Activated T-cell treated with anti-CD3 and anti-CD28 coated beads, Interleukin-2, amount 50 U/mL, for 4 hours (primary cell): ENCODE measurements around the gene KATNB1. TPM values are rescaled to one million over a fixed set of nuclear protein-coding genes. Genes with fewer than 3 reads are reported as not detected.
"Not testable (repeated sequence)": the region's sequence is repeated elsewhere in the genome, so short reads cannot be mapped to it uniquely, and the experiment has no call there.

Source experiments
- ATAC-seq, 2 donors: fragments of 200-7000 bp; cut with Tn5 transposase; one replicate each; pipeline ENCODE4 v1.10.0; 2021
- DNase-seq: peaks from one replicate; pipeline ENCODE4 v3.0.0-alpha.2; 2020
- H3K27me3 Mint-ChIP-seq: one replicate; pipeline ENCODE4 v1.8.0; 2021; ENCODE audit warnings: low read depth, mixed read lengths
- H3K36me3 Mint-ChIP-seq: one replicate; pipeline ENCODE4 v1.8.0; 2022; ENCODE audit warnings: mixed read lengths; ENCODE audit not compliant: insufficient read depth
- H3K4me1 Mint-ChIP-seq: one replicate; pipeline ENCODE4 v1.8.0; 2021; ENCODE audit warnings: low read depth, mixed read lengths
- H3K4me3 Mint-ChIP-seq: one replicate; pipeline ENCODE4 v1.8.0; 2021; ENCODE audit warnings: mild to moderate bottlenecking, moderate library complexity, mixed read lengths
- H3K9me3 Mint-ChIP-seq: one replicate; pipeline ENCODE4 v1.8.0; 2021; ENCODE audit warnings: mixed read lengths
- total RNA-seq, 3 donors: library from RNA; stranded (reverse); gene quantifications; one replicate each; pipeline ENCODE4 v1.2.1, GENCODE V29; 2021

KATNB1 gene
- total RNA-seq, 3 donors from 2014 or later: 47.9 to 56.1 (median 55.5) TPM

DNA sequence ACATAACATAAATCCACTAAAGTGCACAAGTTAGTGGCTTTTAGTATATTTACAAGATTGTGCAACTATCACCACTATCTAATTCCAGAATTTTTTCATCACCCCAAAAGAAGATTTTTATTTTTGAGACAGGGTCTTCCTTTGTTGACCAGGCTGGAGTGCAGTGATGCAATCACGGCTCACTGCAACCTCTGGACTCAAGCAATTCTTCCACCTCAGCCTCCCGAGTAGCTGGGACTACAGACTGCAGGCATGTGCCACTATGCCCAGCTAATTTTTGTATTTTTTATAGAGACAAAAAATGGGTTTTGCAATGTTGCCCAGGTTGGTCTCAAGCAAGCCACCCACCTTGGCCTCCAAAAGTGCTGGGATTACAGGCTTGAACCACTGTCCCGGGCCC, 25.9 kb upstream of the KATNB1 start:
- no peak for DNase-seq
- Mint-ChIP-seq H3K4me3 (no peak overlapping the region), H3K36me3 (no peaks in the 10 kb centered on the region), H3K9me3 (no peaks in the 10 kb centered on the region), H3K4me1 (no peaks in the 10 kb centered on the region), H3K27me3 (peaks cover 16% of the 10 kb centered on the region)
- ATAC-seq: no peak

DNA sequence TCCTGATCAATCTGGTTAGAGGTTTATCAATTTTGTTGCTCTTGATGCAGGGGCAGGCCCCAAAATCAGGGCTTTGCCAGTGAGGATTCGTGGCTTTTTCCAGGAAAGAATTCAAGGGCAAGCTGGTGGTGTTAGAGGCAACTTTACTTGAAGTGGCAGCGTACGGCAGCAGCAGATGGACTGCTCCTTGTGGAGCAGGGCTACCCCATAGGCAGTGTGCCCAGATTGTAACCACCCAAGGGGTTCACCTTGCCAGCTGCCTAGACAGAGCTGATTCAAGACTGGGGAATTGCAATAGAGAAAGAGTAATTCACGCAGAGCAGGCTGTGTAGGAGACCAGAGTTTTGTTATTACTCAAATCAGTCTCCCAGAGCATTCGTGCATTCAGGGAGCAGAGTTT, 24.2 kb upstream of the KATNB1 start:
- peaks cover 18% of the 10 kb centered on the region for H3K27me3 Mint-ChIP-seq
- H3K4me1 Mint-ChIP-seq: no peaks in the 10 kb centered on the region
- DNase-seq: no peak
- no peak for ATAC-seq
- no peaks in the 10 kb centered on the region for H3K36me3 Mint-ChIP-seq
- no peak overlapping the region for H3K4me3 Mint-ChIP-seq
- H3K9me3 Mint-ChIP-seq: no peaks in the 10 kb centered on the region

DNA sequence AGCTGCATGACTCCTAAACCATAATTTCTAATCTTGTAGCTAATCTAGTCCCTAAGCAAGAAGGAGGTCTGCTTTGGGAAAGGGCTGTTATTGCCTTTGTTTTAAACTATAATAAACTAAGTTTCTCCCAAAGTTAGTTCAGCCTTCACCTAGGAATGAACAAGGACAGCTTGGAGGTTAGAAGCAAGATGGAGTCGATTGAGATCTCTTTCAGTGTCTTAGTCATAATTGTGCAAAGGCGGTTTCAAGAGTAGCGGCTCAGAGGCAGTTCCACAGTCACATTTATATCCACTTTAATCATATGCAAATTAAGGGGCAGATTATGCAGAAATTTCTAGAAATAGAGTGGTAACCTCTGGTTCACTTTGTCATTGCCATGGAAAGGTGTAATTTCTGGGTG, 23.6 kb upstream of the KATNB1 start:
- H3K9me3 Mint-ChIP-seq: no peaks in the 10 kb centered on the region
- H3K4me1 Mint-ChIP-seq: no peaks in the 10 kb centered on the region
- H3K27me3 Mint-ChIP-seq: peaks cover 18% of the 10 kb centered on the region
- peak in 1 of 2 donors; percentile 30 for ATAC-seq
- H3K4me3 Mint-ChIP-seq: no peak overlapping the region
- no peaks in the 10 kb centered on the region for H3K36me3 Mint-ChIP-seq
- DNase-seq: no peak

DNA sequence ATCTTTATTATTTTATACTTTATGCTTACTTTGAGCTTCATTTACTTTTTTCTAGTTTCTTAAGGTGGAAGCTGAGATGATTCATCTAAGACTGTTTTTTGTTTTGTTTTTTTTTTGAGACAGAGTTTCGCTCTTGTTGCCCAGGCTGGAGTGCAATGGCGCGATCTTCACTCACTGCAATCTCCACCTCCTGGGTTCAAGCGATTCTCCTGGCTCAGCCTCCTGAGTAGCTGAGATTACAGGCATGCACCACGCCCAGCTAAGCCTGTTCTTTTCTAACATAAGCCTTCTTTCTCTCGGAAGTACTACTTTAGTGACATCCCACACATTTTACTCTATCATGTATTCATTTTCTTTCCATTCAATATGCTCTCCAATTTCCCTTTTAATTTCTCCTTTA, 23.0 kb upstream of the KATNB1 start:
- not testable (repeated sequence) for H3K36me3 Mint-ChIP-seq, H3K9me3 Mint-ChIP-seq

DNA sequence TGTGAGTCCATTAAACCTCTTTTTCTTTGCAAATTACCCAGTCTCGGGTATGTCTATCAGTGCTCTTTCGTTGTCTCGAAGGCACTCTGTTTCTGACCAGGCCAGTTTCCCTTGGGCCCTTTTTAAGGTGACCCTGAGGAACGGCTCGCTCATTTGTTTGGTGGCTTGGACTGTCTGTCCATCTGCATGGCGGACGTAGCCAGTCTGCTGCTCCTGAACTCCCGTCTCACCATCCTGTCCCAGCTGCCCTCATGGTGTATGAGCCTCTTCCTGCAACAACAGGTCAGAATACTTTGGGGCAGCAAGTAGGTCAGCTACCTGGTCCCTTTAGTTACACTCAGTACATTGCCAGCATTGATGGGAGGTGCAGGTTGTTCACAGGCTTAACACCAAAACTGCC, 22.0 kb upstream of the KATNB1 start:
- peaks cover 16% of the 10 kb centered on the region for H3K27me3 Mint-ChIP-seq
- no peak overlapping the region for H3K4me3 Mint-ChIP-seq
- no peak for DNase-seq
- no peaks in the 10 kb centered on the region for H3K9me3 Mint-ChIP-seq
- no peak for ATAC-seq
- no peaks in the 10 kb centered on the region for H3K4me1 Mint-ChIP-seq
- H3K36me3 Mint-ChIP-seq: no peaks in the 10 kb centered on the region

More for the DNA sequence above, 23.0 kb upstream of the KATNB1 start:
- H3K4me1 Mint-ChIP-seq, DNase-seq, ATAC-seq, H3K4me3 Mint-ChIP-seq: not testable (repeated sequence)
- peaks cover 18% of the 10 kb centered on the region for H3K27me3 Mint-ChIP-seq

DNA sequence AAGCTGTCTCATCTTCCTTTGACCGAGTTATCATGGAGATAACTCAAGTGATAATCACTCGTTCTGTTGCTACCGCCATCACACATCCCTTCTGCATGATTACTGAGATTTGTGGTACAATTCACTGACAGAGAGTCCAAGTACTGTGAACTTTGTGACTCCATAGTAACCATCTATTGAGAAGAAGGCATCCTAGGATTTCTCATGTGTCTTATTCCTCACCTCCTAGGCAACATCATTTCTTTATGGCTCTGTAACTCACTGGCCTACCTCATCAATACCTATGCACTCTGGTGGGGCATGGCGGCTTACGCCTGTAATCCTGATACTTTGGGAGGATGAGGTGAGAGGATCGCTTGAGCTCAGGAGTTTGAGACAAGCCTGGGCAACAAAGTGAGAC, 21.5 kb upstream of the KATNB1 start:
- DNase-seq (no peak), ATAC-seq (no peak)
- no peak overlapping the region for H3K4me3 Mint-ChIP-seq
- H3K36me3 Mint-ChIP-seq: no peaks in the 10 kb centered on the region
- H3K9me3 Mint-ChIP-seq: no peaks in the 10 kb centered on the region
- peaks cover 16% of the 10 kb centered on the region for H3K27me3 Mint-ChIP-seq
- no peaks in the 10 kb centered on the region for H3K4me1 Mint-ChIP-seq

DNA sequence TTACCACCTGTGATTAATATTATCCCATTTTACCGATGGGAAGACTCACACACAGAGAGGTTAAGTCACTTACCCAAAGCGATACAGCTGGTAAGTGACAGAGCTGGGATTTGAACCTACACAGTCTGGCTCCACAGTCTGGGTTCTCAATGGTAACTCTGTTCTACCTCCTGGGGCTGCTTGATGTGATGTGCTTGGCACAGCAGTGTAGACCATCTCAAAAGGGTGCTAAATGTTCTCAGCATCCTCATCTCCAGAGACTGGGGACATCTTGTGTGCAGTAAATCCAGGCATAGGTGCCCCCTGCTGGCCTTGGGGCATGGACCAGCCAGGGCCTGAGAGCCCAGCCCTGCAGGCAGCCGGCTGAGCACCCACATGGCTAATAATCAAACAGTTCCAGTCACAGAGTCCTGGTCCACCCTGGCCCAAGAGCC, 15.4 kb upstream of the KATNB1 start:
- peak; percentile 57 to 76 for ATAC-seq
- H3K4me3 Mint-ChIP-seq: no peak overlapping the region
- no peaks in the 10 kb centered on the region for H3K4me1 Mint-ChIP-seq
- no peaks in the 10 kb centered on the region for H3K9me3 Mint-ChIP-seq
- no peaks in the 10 kb centered on the region for H3K36me3 Mint-ChIP-seq
- no peak for DNase-seq
- peaks cover 2% of the 10 kb centered on the region for H3K27me3 Mint-ChIP-seq

DNA sequence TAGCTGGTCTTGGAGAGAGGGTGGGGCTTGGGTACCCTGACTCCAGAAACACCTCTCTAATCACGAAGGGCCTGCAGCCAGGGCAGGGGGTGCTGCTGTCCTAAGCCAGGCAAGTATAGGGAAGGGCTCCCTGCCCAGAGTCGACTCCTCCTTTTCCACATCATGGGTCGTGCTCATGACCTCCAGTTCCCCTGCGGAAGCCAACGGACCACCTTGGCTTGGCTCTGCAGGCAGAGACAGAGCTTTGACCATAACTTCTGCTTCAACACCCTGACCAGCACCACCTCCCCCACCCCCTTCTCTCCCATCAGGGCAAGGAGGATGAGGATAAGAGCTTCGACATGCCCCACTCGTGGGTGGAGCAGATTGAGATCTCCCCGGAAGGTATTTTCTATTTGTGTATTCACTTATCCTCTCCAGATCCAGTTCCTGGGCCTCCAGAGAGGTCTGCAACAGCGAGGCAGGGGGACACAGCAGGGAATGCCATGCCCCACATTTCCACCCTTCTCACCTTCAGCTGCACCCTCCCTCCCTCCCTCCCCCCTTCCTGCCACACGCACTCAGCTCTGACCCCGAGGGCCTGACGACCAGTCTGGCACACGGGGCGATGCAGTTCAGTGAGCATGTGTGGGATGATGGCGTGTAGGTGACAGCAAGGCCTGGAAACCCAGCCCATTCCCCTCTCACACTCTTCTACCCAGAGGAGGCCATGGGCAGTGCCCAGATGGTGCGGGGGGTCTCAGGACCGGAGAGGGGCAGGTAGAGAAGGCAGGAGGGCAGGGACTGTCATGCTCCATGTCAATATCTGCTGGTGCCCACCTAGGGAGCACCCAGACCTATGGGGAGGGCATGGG, 14.0 kb upstream of the KATNB1 start:
- Mint-ChIP-seq H3K4me1 (no peaks in the 10 kb centered on the region), H3K27me3 (peaks cover 2% of the 10 kb centered on the region), H3K4me3 (no peak overlapping the region), H3K9me3 (no peaks in the 10 kb centered on the region), H3K36me3 (no peaks in the 10 kb centered on the region)
- no peak for DNase-seq
- no peak for ATAC-seq

DNA sequence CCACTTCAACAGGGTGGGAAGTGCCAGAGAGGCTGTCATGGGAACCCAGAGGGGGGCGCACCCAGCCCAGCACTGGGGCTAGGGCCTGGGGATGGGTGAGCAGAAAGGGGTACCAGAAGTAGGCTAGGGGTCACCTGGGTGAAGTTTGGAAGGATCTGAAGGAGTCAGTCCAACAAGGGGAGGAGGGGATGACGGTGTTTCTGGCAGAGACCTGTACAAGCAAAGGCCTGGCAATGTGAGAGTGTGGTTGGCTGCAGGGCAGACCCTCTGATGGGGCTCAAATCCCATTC, 13.4 kb upstream of the KATNB1 start:
- no peak for DNase-seq
- no peaks in the 10 kb centered on the region for H3K36me3 Mint-ChIP-seq

DNA sequence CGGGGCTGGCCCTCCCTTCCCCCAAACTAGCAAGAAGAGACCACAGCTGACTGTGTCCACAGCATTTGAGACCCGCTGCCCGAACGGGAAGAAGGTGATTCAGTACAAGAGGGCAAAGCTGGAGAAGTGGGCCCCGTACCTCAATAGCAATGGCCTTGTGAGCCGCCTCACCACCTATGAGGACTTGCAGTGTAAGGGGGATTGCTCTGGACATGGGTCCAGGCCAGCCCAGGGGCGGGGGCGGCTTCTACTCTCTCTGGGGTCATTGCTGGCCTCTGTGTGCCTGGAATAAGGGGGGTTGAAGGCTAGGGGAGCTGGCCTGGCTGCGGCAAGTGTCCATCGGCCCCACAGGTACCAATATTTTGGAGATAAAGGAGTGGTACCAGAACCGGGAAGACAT, 12.9 kb upstream of the KATNB1 start:
- no peak for ATAC-seq
- Mint-ChIP-seq H3K27me3 (peaks cover 2% of the 10 kb centered on the region), H3K9me3 (no peaks in the 10 kb centered on the region), H3K4me1 (no peaks in the 10 kb centered on the region), H3K4me3 (no peak overlapping the region), H3K36me3 (no peaks in the 10 kb centered on the region)
- no peak for DNase-seq

More for the DNA sequence above, 13.4 kb upstream of the KATNB1 start:
- H3K4me3 Mint-ChIP-seq: no peak overlapping the region
- H3K4me1 Mint-ChIP-seq: no peaks in the 10 kb centered on the region
- ATAC-seq: no peak
- H3K9me3 Mint-ChIP-seq: no peaks in the 10 kb centered on the region
- H3K27me3 Mint-ChIP-seq: peaks cover 2% of the 10 kb centered on the region

DNA sequence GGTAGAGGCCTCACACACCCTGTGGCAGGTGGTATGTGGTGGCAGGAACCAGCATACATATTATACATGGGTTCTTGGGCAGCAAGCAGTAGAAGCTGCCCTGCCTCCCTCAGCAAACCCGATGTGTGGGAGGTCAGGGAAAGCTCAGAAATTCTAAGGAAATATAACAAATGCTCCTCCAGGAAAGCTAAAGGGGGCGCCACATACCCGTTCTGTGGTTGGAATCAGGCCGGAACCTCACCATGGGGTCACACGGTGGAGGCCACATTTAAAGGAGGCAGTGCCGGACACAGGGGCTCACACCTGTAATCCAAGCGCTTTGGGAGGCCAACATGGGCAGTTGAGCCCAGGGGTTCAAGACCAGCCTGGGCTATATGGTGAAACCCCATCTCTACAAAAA, 12.4 kb upstream of the KATNB1 start:
- H3K9me3 Mint-ChIP-seq: no peaks in the 10 kb centered on the region
- no peak overlapping the region for H3K4me3 Mint-ChIP-seq
- no peaks in the 10 kb centered on the region for H3K4me1 Mint-ChIP-seq
- no peaks in the 10 kb centered on the region for H3K36me3 Mint-ChIP-seq
- no peaks in the 10 kb centered on the region for H3K27me3 Mint-ChIP-seq
- ATAC-seq (no peak), DNase-seq (no peak)

DNA sequence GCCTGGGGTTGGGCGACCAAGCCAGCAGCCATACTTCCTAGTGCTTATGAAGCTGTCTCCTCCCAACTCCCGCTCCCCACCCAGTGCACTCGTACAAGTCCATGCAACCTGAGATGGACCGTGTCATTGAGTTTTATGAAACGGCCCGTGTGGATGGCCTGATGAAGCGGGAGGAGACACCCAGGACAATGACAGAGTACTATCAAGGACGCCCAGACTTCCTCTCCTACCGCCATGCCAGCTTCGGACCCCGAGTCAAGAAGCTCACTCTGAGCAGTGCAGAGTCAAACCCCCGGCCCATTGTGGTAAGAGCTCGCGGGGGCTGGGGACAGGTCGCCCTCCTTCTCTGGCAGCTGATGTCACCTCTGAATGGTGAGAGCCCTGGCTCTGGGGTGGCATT, 11.0 kb upstream of the KATNB1 start:
- H3K4me3 Mint-ChIP-seq: no peak overlapping the region

DNA sequence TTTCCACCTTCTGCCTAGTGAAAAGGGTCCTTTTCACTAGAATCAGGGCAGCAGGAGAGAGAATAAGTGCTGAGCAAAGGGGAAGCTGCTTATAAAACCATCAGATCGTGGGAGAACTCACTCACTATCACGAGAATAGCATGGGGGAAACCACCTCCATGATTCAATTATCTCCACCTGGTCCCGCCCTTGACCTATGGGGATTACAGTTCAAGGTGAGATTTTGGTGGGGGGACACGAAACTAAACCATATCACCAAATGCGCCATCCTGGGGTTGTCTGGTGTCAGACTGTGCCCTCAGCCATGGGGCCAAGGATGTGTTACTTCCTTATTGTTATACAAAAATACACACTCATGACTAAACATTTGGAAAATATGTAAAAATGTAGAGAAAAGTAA, 10.4 kb upstream of the KATNB1 start:
- Mint-ChIP-seq H3K27me3 (no peaks in the 10 kb centered on the region), H3K4me3 (no peak overlapping the region), H3K36me3 (no peaks in the 10 kb centered on the region), H3K9me3 (no peaks in the 10 kb centered on the region), H3K4me1 (no peaks in the 10 kb centered on the region)
- DNase-seq (no peak), ATAC-seq (peak in 1 of 2 donors; percentile 26)

More for the DNA sequence above, 11.0 kb upstream of the KATNB1 start:
- Mint-ChIP-seq H3K27me3 (no peaks in the 10 kb centered on the region), H3K4me1 (no peaks in the 10 kb centered on the region), H3K36me3 (no peaks in the 10 kb centered on the region), H3K9me3 (no peaks in the 10 kb centered on the region)
- ATAC-seq (no peak), DNase-seq (no peak)

DNA sequence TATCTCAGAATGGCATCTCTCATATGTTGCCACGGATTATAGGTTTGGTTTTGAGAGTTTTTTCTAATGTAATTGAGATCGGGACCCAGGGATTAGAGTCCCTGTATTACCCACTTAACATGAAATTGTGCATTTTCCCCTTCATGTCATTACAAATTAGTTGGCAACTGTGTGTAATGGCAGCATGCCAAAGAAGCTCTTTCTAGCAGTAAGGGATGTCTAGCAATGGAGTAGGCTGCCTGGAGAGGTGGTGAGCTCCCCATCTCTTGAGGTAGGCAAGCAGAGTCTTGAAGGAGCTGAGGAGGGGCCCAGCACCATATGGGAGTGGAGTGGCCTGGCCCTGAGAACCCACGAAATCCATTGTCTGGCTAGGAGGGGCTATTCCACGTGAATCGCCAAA, 10.0 kb upstream of the KATNB1 start:
- no peaks in the 10 kb centered on the region for H3K36me3 Mint-ChIP-seq
- no peak overlapping the region for H3K4me3 Mint-ChIP-seq
- no peaks in the 10 kb centered on the region for H3K9me3 Mint-ChIP-seq
- ATAC-seq: no peak
- no peak for DNase-seq
- H3K27me3 Mint-ChIP-seq: no peaks in the 10 kb centered on the region
- no peaks in the 10 kb centered on the region for H3K4me1 Mint-ChIP-seq

DNA sequence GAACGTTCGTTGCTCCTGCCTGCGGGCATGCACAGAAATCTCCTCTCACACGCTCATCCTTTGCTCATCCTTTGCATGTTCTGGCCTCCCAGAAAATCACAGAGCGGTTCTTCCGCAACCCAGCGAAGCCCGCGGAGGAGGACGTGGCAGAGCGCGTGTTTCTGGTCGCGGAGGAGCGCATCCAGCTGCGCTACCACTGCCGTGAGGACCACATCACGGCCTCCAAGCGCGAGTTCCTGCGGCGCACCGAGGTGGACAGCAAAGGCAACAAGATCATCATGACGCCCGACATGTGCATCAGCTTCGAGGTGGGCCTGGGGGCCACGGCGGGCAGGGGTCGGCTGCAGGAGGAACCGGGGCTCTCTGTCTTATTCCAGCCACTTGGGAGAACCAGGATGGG, 9.6 kb upstream of the KATNB1 start:
- Mint-ChIP-seq H3K27me3 (no peaks in the 10 kb centered on the region), H3K36me3 (no peaks in the 10 kb centered on the region), H3K4me1 (no peaks in the 10 kb centered on the region), H3K4me3 (no peak overlapping the region), H3K9me3 (no peaks in the 10 kb centered on the region)
- ATAC-seq (no peak), DNase-seq (no peak)
